ENCODE measurements around the gene RPRD2. TPM values are rescaled to one million over a fixed set of nuclear protein-coding genes. Genes with fewer than 3 reads are reported as not detected.
"Not testable (repeated sequence)": the region's sequence is repeated elsewhere in the genome, so short reads cannot be mapped to it uniquely, and the experiment has no call there.

RPRD2 gene
- total RNA-seq = 7.8 and 19.4 TPM in 2 replicates

GRCh38 chr1:150363426-150364230 lies at the start of gene RPRD2:
TSS of gene RPRD2 (plus strand) at chr1:150364147. CDS start at chr1:150364715, 568 bp downstream.
- DNase-seq (ENCODE audit: low read depth) = peak; percentile 98

GRCh38 chr1:150314691-150315090 lies 49.3 kb upstream of the RPRD2 start:
- not testable (repeated sequence) for DNase-seq (ENCODE audit: low read depth)

GRCh38 chr1:150320667-150320978 lies 43.3 kb upstream of the RPRD2 start:
- no peak for DNase-seq (ENCODE audit: low read depth)

- no peak for DNase-seq (ENCODE audit: low read depth)
Measured at GRCh38 chr1:150321826-150322166, 42.2 kb upstream of the RPRD2 start.

- no peak for DNase-seq (ENCODE audit: low read depth)
Measured at GRCh38 chr1:150322310-150322709, 41.6 kb upstream of the RPRD2 start.

GRCh38 chr1:150332651-150333290 lies 31.2 kb upstream of the RPRD2 start:
- DNase-seq (ENCODE audit: low read depth) = no peak

GRCh38 chr1:150346316-150346715 lies 17.6 kb upstream of the RPRD2 start:
- DNase-seq (ENCODE audit: low read depth) = no peak

- no peak for DNase-seq (ENCODE audit: low read depth)
Measured at GRCh38 chr1:150352866-150353265, 11.1 kb upstream of the RPRD2 start.

- DNase-seq (ENCODE audit: low read depth) = no peak
Measured at GRCh38 chr1:150362721-150363425, 1.1 kb upstream of the RPRD2 start.

- DNase-seq (ENCODE audit: low read depth) = peak; percentile 45
Measured at GRCh38 chr1:150364231-150365003, 470 bp downstream of the RPRD2 start.

- DNase-seq (ENCODE audit: low read depth) = no peak
Measured at GRCh38 chr1:150365941-150366340, 2.0 kb downstream of the RPRD2 start.

GRCh38 chr1:150366416-150367296 lies 2.7 kb downstream of the RPRD2 start:
- peak; percentile 85 for DNase-seq (ENCODE audit: low read depth)

GRCh38 chr1:150371110-150371509 lies 7.2 kb downstream of the RPRD2 start:
- no peak for DNase-seq (ENCODE audit: low read depth)

- no peak for DNase-seq (ENCODE audit: low read depth)
Measured at GRCh38 chr1:150372580-150372979, 8.6 kb downstream of the RPRD2 start.

- DNase-seq (ENCODE audit: low read depth) = no peak
Measured at GRCh38 chr1:150376110-150376509, 12.2 kb downstream of the RPRD2 start.

- peak; percentile 28 for DNase-seq (ENCODE audit: low read depth)
Measured at GRCh38 chr1:150383631-150384324, 19.8 kb downstream of the RPRD2 start.

- no peak for DNase-seq (ENCODE audit: low read depth)
Measured at GRCh38 chr1:150385537-150386445, 21.8 kb downstream of the RPRD2 start.

GRCh38 chr1:150386592-150386991 lies 22.6 kb downstream of the RPRD2 start:
- DNase-seq (ENCODE audit: low read depth) = no peak

GRCh38 chr1:150387200-150387599 lies 23.3 kb downstream of the RPRD2 start:
- DNase-seq (ENCODE audit: low read depth) = peak; percentile 49
